Large intestine (tissue), 12 donors: ENCODE data around the gene ALDH6A1. TPM values are rescaled to one million over a fixed set of nuclear protein-coding genes. Genes with fewer than 3 reads are reported as not detected.
"Not testable (repeated sequence)": the region's sequence is repeated elsewhere in the genome, so short reads cannot be mapped to it uniquely, and the experiment has no call there.

Experiments used
- DNase-seq, 2 donors: peaks; one replicate each; pipeline versions ENCODE4 v3.0.0 to v3.0.0-alpha.2; 2013
- H3K27ac ChIP-seq: one replicate; pipeline ENCODE4 v1.5.1; 2013; ENCODE audit warnings: low read length
- H3K27me3 ChIP-seq: 2 replicates; pipeline ENCODE4 v1.6.1; 2013; ENCODE audit warnings: low read length; ENCODE audit not compliant: control insufficient read depth, insufficient read depth
- H3K36me3 ChIP-seq: 2 replicates; pipeline ENCODE4 v1.6.1; 2013; ENCODE audit warnings: low read length; ENCODE audit not compliant: control insufficient read depth, insufficient read depth
- H3K4me1 ChIP-seq: one replicate; pipeline ENCODE4 v1.6.1; 2013; ENCODE audit warnings: low read length; ENCODE audit not compliant: control insufficient read depth, insufficient read depth
- H3K4me3 ChIP-seq: one replicate; pipeline ENCODE4 v1.5.1; 2013; ENCODE audit warnings: low read length
- H3K9me3 ChIP-seq: one replicate; pipeline ENCODE4 v1.6.1; 2013; ENCODE audit warnings: mild to moderate bottlenecking, low read depth, low read length, moderate library complexity; ENCODE audit not compliant: control insufficient read depth
- WGBS: methylation state at CpG from one replicate; pipeline ENCODE4 v1.1.5; 2013; ENCODE audit warnings: low lambda C conversion rate; ENCODE audit not compliant: insufficient coverage; 5-methylcytosine and 5-hydroxymethylcytosine counted together
- long read RNA-seq, 11 donors: transcript quantifications; one replicate each; lab custom pipeline, GENCODE V29; 2026
- polyA plus RNA-seq: library from polyadenylated mRNA; unstranded; fragments of 120-200 nt; gene quantifications from one replicate; pipeline ENCODE4 v1.2.1, GENCODE V29; 2013

Gene ALDH6A1
- polyA plus RNA-seq, result 24.7 TPM
- long read RNA-seq, donor 1, full-length matches to known transcripts, result 9 of 19 reads
- long read RNA-seq, donor 1, partial matches to known transcripts, result 10 of 19 reads
- long read RNA-seq, donor 1, other reads (novel, unspliced or antisense), result 0 of 19 reads
- long read RNA-seq, donor 2, full-length matches to known transcripts, result 9 of 9 reads
- long read RNA-seq, donor 2, partial matches to known transcripts, result 0 of 9 reads
- long read RNA-seq, donor 2, other reads (novel, unspliced or antisense), result 0 of 9 reads
- long read RNA-seq, donor 3, result 0 reads
- long read RNA-seq, donor 4, full-length matches to known transcripts, result 2 of 2 reads
- long read RNA-seq, donor 4, partial matches to known transcripts, result 0 of 2 reads
- long read RNA-seq, donor 4, other reads (novel, unspliced or antisense), result 0 of 2 reads
- long read RNA-seq, donor 5, result 0 reads
- long read RNA-seq, donor 6, full-length matches to known transcripts, result 3 of 14 reads
- long read RNA-seq, donor 6, partial matches to known transcripts, result 6 of 14 reads
- long read RNA-seq, donor 6, other reads (novel, unspliced or antisense), result 5 of 14 reads
- long read RNA-seq, donor 7, full-length matches to known transcripts, result 1 of 1 reads
- long read RNA-seq, donor 7, partial matches to known transcripts, result 0 of 1 reads
- long read RNA-seq, donor 7, other reads (novel, unspliced or antisense), result 0 of 1 reads
- long read RNA-seq, donor 8, full-length matches to known transcripts, result 8 of 8 reads
- long read RNA-seq, donor 8, partial matches to known transcripts, result 0 of 8 reads
- long read RNA-seq, donor 8, other reads (novel, unspliced or antisense), result 0 of 8 reads
- long read RNA-seq, donor 9, full-length matches to known transcripts, result 3 of 3 reads
- long read RNA-seq, donor 9, partial matches to known transcripts, result 0 of 3 reads
- long read RNA-seq, donor 9, other reads (novel, unspliced or antisense), result 0 of 3 reads
- long read RNA-seq, donor 10, full-length matches to known transcripts, result 7 of 7 reads
- long read RNA-seq, donor 10, partial matches to known transcripts, result 0 of 7 reads
- long read RNA-seq, donor 10, other reads (novel, unspliced or antisense), result 0 of 7 reads
- long read RNA-seq, donor 11, full-length matches to known transcripts, result 6 of 6 reads
- long read RNA-seq, donor 11, partial matches to known transcripts, result 0 of 6 reads
- long read RNA-seq, donor 11, other reads (novel, unspliced or antisense), result 0 of 6 reads

GRCh38 chr14:74084277-74085046 is at the start of gene ALDH6A1, which contains the start of gene LIN52:
ALDH6A1 (minus strand) TSS chr14:74084453; CDS start chr14:74084394, 59 bp downstream.
LIN52 (plus strand) TSS chr14:74084956; CDS start chr14:74084975, 19 bp downstream.
- peaks cover 13% of the 10 kb centered on the region for H3K4me1 ChIP-seq
- no peaks in the 10 kb centered on the region for H3K36me3 ChIP-seq
- H3K27ac ChIP-seq, result peak within 1 kb of the TSS; percentile 91
- no CpG with 5 or more reads among the region's 46 CpGs for WGBS
- peak; percentile 100 for DNase-seq
- H3K9me3 ChIP-seq, result no peaks in the 10 kb centered on the region
- peak within 1 kb of the TSS; percentile 87 for H3K4me3 ChIP-seq
- no peaks in the 10 kb centered on the region for H3K27me3 ChIP-seq

- whole genome bisulfite sequencing, result no CpG with 5 or more reads among the region's 1 CpG
- Histone ChIP-seq H3K4me3 (no peak overlapping the region), H3K9me3 (no peaks in the 10 kb centered on the region)
Measured at GRCh38 chr14:74127634-74128033, 43.4 kb upstream of the ALDH6A1 start.

GRCh38 chr14:74126315-74127013 is 42.2 kb upstream of the ALDH6A1 start:
- 88% methylated on average over 1 of the region's 1 CpG for WGBS
- no peaks in the 10 kb centered on the region for H3K9me3 ChIP-seq

More at GRCh38 chr14:74127634-74128033, 43.4 kb upstream of the ALDH6A1 start:
- Histone ChIP-seq H3K4me1 (no peaks in the 10 kb centered on the region), H3K27ac (no peak overlapping the region), H3K27me3 (no peaks in the 10 kb centered on the region), H3K36me3 (no peaks in the 10 kb centered on the region)
- no peak for DNase-seq

GRCh38 chr14:74125487-74125886 is 41.2 kb upstream of the ALDH6A1 start:
- not testable (repeated sequence) for H3K27me3 ChIP-seq, H3K36me3 ChIP-seq, H3K4me3 ChIP-seq, H3K9me3 ChIP-seq, H3K4me1 ChIP-seq, H3K27ac ChIP-seq, DNase-seq
- WGBS, result no CpG with 5 or more reads among the region's 5 CpGs

More at GRCh38 chr14:74126315-74127013, 42.2 kb upstream of the ALDH6A1 start:
- no peaks in the 10 kb centered on the region for H3K27me3 ChIP-seq
- H3K4me3 ChIP-seq, result no peak overlapping the region
- H3K27ac ChIP-seq, result no peak overlapping the region
- H3K36me3 ChIP-seq, result peaks cover 2% of the 10 kb centered on the region
- no peak for DNase-seq
- no peaks in the 10 kb centered on the region for H3K4me1 ChIP-seq

- not testable (repeated sequence) for H3K4me1 ChIP-seq, H3K27ac ChIP-seq, H3K4me3 ChIP-seq, H3K9me3 ChIP-seq, H3K27me3 ChIP-seq
- H3K36me3 ChIP-seq, result peaks cover 12% of the 10 kb centered on the region
- peak; percentile 16 to 33 for DNase-seq
- 82% methylated on average over 4 of the region's 13 CpGs for WGBS
Measured at GRCh38 chr14:74111395-74112216, 27.4 kb upstream of the ALDH6A1 start.

GRCh38 chr14:74109369-74109768 is 25.1 kb upstream of the ALDH6A1 start:
- no peak overlapping the region for H3K27ac ChIP-seq
- no peaks in the 10 kb centered on the region for H3K4me1 ChIP-seq
- peaks cover 18% of the 10 kb centered on the region for H3K36me3 ChIP-seq
- no CpG with 5 or more reads among the region's 1 CpG for WGBS
- H3K27me3 ChIP-seq, result no peaks in the 10 kb centered on the region
- no peak for DNase-seq
- no peak overlapping the region for H3K4me3 ChIP-seq
- no peaks in the 10 kb centered on the region for H3K9me3 ChIP-seq

- no peaks in the 10 kb centered on the region for H3K9me3 ChIP-seq
- no peak overlapping the region for H3K27ac ChIP-seq
- H3K36me3 ChIP-seq, result peaks cover 29% of the 10 kb centered on the region
- WGBS, result 100% methylated on average over 2 of the region's 2 CpGs
- H3K4me3 ChIP-seq, result no peak overlapping the region
- H3K27me3 ChIP-seq, result no peaks in the 10 kb centered on the region
- DNase-seq, result no peak
- no peaks in the 10 kb centered on the region for H3K4me1 ChIP-seq
Measured at GRCh38 chr14:74105381-74105780, 21.1 kb upstream of the ALDH6A1 start.

GRCh38 chr14:74089251-74090020 is 5.2 kb upstream of the ALDH6A1 start:
- no CpG with 5 or more reads among the region's 8 CpGs for WGBS
- no peak overlapping the region for H3K4me3 ChIP-seq
- H3K4me1 ChIP-seq, result peaks cover 6% of the 10 kb centered on the region
- H3K27ac ChIP-seq, result no peak overlapping the region
- H3K9me3 ChIP-seq, result no peaks in the 10 kb centered on the region
- peak in 1 of 2 donors; percentile 6 for DNase-seq
- peaks cover 6% of the 10 kb centered on the region for H3K36me3 ChIP-seq
- H3K27me3 ChIP-seq, result no peaks in the 10 kb centered on the region
